Keratinocyte (primary cell): ENCODE data around the gene RSRC2. TPM values are rescaled to one million over a fixed set of nuclear protein-coding genes. Genes with fewer than 3 reads are reported as not detected.
"Not testable (repeated sequence)": the region's sequence is repeated elsewhere in the genome, so short reads cannot be mapped to it uniquely, and the experiment has no call there.

Experiments
- DNase-seq: peaks from one replicate; pipeline ENCODE4 v3.0.0-alpha.2; 2011; ENCODE audit warnings: low read depth, missing footprints, low spot score
- FAIRE-seq: peaks from 2 replicates; lab custom pipeline; 2011; peaks lifted over from hg19 to GRCh38; lab: Jason Lieb, UNC
- H2AFZ ChIP-seq: 2 replicates; pipeline ENCODE4 v1.6.0; 2012; ENCODE audit warnings: low read length, control low read depth, inconsistent platforms; ENCODE audit not compliant: control insufficient read depth
- H3K27ac ChIP-seq: 2 replicates; pipeline ENCODE4 v1.5.1; 2011; ENCODE audit warnings: low read length; ENCODE audit not compliant: control insufficient read depth, insufficient read depth
- H3K27me3 ChIP-seq: 3 replicates; pipeline ENCODE4 v1.6.0; 2011; ENCODE audit warnings: low read length; ENCODE audit not compliant: control insufficient read depth, insufficient read depth; ENCODE audit errors: extremely low read depth
- H3K36me3 ChIP-seq, 2 experiments: 2 replicates in 1 of 2; 3 replicates in 1 of 2; pipeline ENCODE4 v1.5.1; 2011; ENCODE audit warnings: low read length in 2 of 2, mild to moderate bottlenecking in 1 of 2; ENCODE audit not compliant: control insufficient read depth in 2 of 2, insufficient read depth in 2 of 2; ENCODE audit errors: extremely low read depth in 1 of 2
- H3K4me1 ChIP-seq: 3 replicates; pipeline ENCODE4 v1.5.1; 2011; ENCODE audit warnings: low read length; ENCODE audit not compliant: control insufficient read depth, insufficient read depth; ENCODE audit errors: extremely low read depth
- H3K4me2 ChIP-seq: 3 replicates; pipeline ENCODE4 v1.6.0; 2011; ENCODE audit warnings: low read depth, low read length; ENCODE audit not compliant: control insufficient read depth, insufficient read depth; ENCODE audit errors: extremely low read depth
- H3K4me3 ChIP-seq, 3 experiments: fragments of 200-600 bp in 1 of 3; sonication (generic) in 1 of 3; 2 replicates in 2 of 3; 3 replicates in 1 of 3; pipeline ENCODE4 v1.5.1; 2011 to 2016; ENCODE audit warnings: low read length in 3 of 3, mild to moderate bottlenecking in 3 of 3, control low read depth in 2 of 3, inconsistent platforms in 1 of 3, low read depth in 1 of 3, mixed read lengths in 1 of 3, mixed run types in 1 of 3, moderate library complexity in 1 of 3; ENCODE audit not compliant: control insufficient read depth in 2 of 3, insufficient read depth in 2 of 3; ENCODE audit errors: extremely low read depth in 1 of 3
- H3K79me2 ChIP-seq: 2 replicates; pipeline ENCODE4 v1.6.0; 2012; ENCODE audit warnings: low read length; ENCODE audit not compliant: control insufficient read depth, insufficient read depth
- H3K9ac ChIP-seq: 3 replicates; pipeline ENCODE4 v1.6.0; 2011; ENCODE audit warnings: low read length; ENCODE audit not compliant: control insufficient read depth, insufficient read depth; ENCODE audit errors: extremely low read depth
- H3K9me1 ChIP-seq: 3 replicates; pipeline ENCODE4 v1.6.0; 2011; ENCODE audit warnings: low read length; ENCODE audit not compliant: control insufficient read depth, insufficient read depth; ENCODE audit errors: extremely low read depth
- H3K9me3 ChIP-seq: 2 replicates; pipeline ENCODE4 v1.5.1; 2012; ENCODE audit warnings: low read depth, low read length; ENCODE audit not compliant: control insufficient read depth
- H4K20me1 ChIP-seq: 3 replicates; pipeline ENCODE4 v1.6.0; 2011; ENCODE audit warnings: low read length; ENCODE audit not compliant: control insufficient read depth, insufficient read depth; ENCODE audit errors: extremely low read depth
- EZH2 ChIP-seq: IDR thresholded peaks from one replicate; pipeline ENCODE4 v1.6.1; 2012; ENCODE audit warnings: inconsistent platforms, mild to moderate bottlenecking, low read length, moderate library complexity
- dilution Hi-C: fragments of 300-500 bp; cut with MboI; formaldehyde crosslinking; loops from one replicate; pipeline ENCODE4 v1.7.0; 2020; ENCODE audit warnings: low sequenced_read_pairs; ENCODE audit not compliant: extremely low pct_ligation_motif_present
- polyA minus RNA-seq, 3 experiments: library from RNA; depleted of rRNA, polyadenylated mRNA; stranded (reverse); fragments of >200 nt; gene quantifications; 1 replicate in 1 of 3; 2 replicates in 1 of 3; 3 replicates in 1 of 3; pipeline ENCODE4 v1.2.3, GENCODE V29; 2011
- polyA plus RNA-seq, 5 experiments: library from polyadenylated mRNA; depleted of rRNA in 3 of 5; stranded (reverse) in 3 of 5; stranded (forward) in 1 of 5; unstranded in 1 of 5; fragments of >200 nt; gene quantifications; 1 replicate in 1 of 5; 2 replicates in 3 of 5; 3 replicates in 1 of 5; pipeline versions ENCODE4 v1.2.1 to v1.2.3, GENCODE V29; 2011 to 2012; ENCODE audit warnings: missing spikeins in 2 of 5, low read depth in 1 of 5, low replicate concordance in 1 of 5
- TF ChIP-seq, protein P1 (sequence below), 3 experiments: IDR thresholded peaks in 1 of 3; conservative IDR thresholded peaks in 1 of 3; optimal IDR thresholded peaks in 1 of 3; 2 replicates in 2 of 3; 3 replicates in 1 of 3; pipeline versions ENCODE3 to v1.5.1; 2011; ENCODE audit warnings: low read length in 3 of 3, mild to moderate bottlenecking in 3 of 3, moderate library complexity in 2 of 3, control low read depth in 1 of 3, inconsistent platforms in 1 of 3; ENCODE audit not compliant: insufficient read depth in 2 of 3; ENCODE audit errors: extremely low read depth in 1 of 3

Gene RSRC2, protein sequence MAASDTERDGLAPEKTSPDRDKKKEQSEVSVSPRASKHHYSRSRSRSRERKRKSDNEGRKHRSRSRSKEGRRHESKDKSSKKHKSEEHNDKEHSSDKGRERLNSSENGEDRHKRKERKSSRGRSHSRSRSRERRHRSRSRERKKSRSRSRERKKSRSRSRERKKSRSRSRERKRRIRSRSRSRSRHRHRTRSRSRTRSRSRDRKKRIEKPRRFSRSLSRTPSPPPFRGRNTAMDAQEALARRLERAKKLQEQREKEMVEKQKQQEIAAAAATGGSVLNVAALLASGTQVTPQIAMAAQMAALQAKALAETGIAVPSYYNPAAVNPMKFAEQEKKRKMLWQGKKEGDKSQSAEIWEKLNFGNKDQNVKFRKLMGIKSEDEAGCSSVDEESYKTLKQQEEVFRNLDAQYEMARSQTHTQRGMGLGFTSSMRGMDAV
- 22.9 to 45.6 TPM (median 34.6 TPM) in 3 replicates for polyA plus RNA-seq
- polyA plus RNA-seq (2011; ENCODE audit: low read depth) = 347 TPM
- polyA plus RNA-seq (2011; cell fraction: cytosol; rRNA removed) = 18.2 and 19.4 TPM in 2 replicates
- 41.1 and 75.9 TPM in 2 replicates for polyA plus RNA-seq (2011; cell fraction: nucleus; rRNA removed)
- polyA plus RNA-seq (2012; ENCODE audit: low replicate concordance) = 35.2 and 64.0 TPM in 2 replicates
- polyA minus RNA-seq = 4.5 to 18.3 TPM (median 8.1 TPM) in 3 replicates
- 7.9 TPM for polyA minus RNA-seq (2011; cell fraction: cytosol; rRNA and poly(A)+ RNA removed)
- polyA minus RNA-seq (2011; cell fraction: nucleus; rRNA and poly(A)+ RNA removed) = 15.0 and 41.8 TPM in 2 replicates

DNA sequence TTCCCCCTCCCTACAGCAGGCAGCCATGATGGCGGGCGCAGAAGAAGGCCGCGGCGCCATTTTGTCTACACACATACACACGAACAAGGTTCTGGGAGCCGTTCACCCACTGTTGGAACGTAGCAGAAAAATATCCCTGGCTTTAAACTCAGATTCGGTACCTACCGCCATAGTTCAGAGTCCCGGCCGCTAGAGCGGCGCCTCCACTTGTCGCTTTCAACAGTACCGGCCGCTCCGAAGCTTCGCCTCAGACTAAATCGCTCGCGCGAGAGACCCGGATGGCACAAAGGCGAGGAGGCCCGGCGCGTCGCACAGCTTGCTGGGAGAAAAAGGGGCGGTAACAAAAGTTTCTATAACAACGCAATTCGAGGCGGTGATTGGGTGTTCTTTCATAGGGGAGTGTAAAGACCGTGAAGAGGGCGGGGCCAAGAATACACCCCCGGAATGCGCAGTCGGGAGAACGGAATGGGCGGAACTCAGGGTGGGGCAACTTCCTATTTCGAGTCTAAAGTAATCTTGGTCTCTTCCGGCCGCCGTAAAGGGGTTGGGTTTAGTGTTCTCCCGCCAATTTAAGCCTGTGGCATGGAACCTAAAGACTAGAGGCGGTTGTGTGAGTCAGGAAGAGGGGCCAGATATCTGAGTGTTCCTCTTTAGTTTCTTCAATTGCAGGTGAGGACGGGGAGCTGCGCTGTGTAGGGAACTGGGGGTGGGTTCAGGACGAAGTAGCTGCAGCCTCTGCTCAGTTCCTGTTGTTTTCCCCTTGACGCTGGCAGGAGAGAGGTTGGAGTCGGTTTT is at the start of gene RSRC2, which contains the start of gene KNTC1:
RSRC2 (minus strand) TSS at position 254 of the 795 bp plus-strand sequence; CDS start at position 171, 83 bp downstream.
KNTC1 (plus strand) TSS at position 567 of the 795 bp plus-strand sequence. CDS start 2,815 bp downstream, outside the sequence.
- peak; percentile 64 for FAIRE-seq
- H3K79me2 ChIP-seq = peaks cover 82% of the 10 kb centered on the region
- H3K27ac ChIP-seq = peak within 1 kb of the TSS; percentile 100
- peak; percentile 95 for DNase-seq
- H3K27me3 ChIP-seq = no peaks in the 10 kb centered on the region
- H3K4me2 ChIP-seq = peak within 1 kb of the TSS; percentile 88
- no peaks in the 10 kb centered on the region for H3K9me3 ChIP-seq
- H4K20me1 ChIP-seq = peaks cover 20% of the 10 kb centered on the region
- peak within 1 kb of the TSS; percentile 96 for H2AFZ ChIP-seq
- H3K9ac ChIP-seq = peak within 1 kb of the TSS; percentile 100
- dilution Hi-C loops = no loop called here
- no peaks in the 10 kb centered on the region for H3K9me1 ChIP-seq
- TF ChIP-seq, protein P1, sequence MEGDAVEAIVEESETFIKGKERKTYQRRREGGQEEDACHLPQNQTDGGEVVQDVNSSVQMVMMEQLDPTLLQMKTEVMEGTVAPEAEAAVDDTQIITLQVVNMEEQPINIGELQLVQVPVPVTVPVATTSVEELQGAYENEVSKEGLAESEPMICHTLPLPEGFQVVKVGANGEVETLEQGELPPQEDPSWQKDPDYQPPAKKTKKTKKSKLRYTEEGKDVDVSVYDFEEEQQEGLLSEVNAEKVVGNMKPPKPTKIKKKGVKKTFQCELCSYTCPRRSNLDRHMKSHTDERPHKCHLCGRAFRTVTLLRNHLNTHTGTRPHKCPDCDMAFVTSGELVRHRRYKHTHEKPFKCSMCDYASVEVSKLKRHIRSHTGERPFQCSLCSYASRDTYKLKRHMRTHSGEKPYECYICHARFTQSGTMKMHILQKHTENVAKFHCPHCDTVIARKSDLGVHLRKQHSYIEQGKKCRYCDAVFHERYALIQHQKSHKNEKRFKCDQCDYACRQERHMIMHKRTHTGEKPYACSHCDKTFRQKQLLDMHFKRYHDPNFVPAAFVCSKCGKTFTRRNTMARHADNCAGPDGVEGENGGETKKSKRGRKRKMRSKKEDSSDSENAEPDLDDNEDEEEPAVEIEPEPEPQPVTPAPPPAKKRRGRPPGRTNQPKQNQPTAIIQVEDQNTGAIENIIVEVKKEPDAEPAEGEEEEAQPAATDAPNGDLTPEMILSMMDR (optimal IDR thresholded peaks at IDR 0.05 in 1 of 3, IDR thresholded peaks at IDR 0.05 in 1 of 3, conservative IDR thresholded peaks at IDR 0.05 in 1 of 3; ENCODE audit: extremely low read depth in 1 of 3, insufficient read depth in 2 of 3, low read length in 3 of 3) = no peak
- no peak for TF ChIP-seq EZH2
- H3K4me3 ChIP-seq = peak within 1 kb of the TSS; percentile 55 to 97 (median 93)
- H3K36me3 ChIP-seq = peaks cover 2 to 13% of the 10 kb centered on the region in 2 experiments
- peaks cover 20% of the 10 kb centered on the region for H3K4me1 ChIP-seq

DNA sequence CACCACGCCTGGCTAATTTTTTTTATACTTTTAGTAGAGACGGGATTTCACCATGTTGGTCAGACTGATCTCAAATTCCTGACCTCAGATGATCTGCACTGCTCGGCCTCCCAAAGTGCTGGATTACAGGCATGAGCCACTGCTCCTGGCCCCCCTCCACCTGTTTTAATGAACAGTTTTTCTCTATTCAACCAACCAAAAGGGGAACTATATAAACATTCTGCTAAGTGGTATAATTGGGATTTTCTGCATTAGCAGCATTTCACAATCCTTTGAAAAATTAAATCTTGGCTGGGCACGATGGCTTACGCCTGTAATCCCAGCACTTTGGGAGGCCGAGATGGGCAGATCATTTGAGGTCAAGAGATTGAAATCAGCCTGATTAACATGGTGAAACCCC is 45.1 kb upstream of the RSRC2 start:
- DNase-seq = no peak
- Histone ChIP-seq H3K36me3 (peaks cover under 1 to 12% of the 10 kb centered on the region in 2 experiments), H4K20me1 (no peaks in the 10 kb centered on the region), H3K9me3 (no peaks in the 10 kb centered on the region), H3K4me3 (no peak overlapping the region), H3K27me3 (no peaks in the 10 kb centered on the region), H3K4me2 (no peak overlapping the region), H3K9ac (no peak overlapping the region), H3K4me1 (no peaks in the 10 kb centered on the region), H3K27ac (no peak overlapping the region), H2AFZ (no peak overlapping the region), H3K79me2 (no peaks in the 10 kb centered on the region), H3K9me1 (no peaks in the 10 kb centered on the region)
- TF ChIP-seq EZH2 = no peak
- TF ChIP-seq, protein P1 (optimal IDR thresholded peaks at IDR 0.05 in 1 of 3, IDR thresholded peaks at IDR 0.05 in 1 of 3, conservative IDR thresholded peaks at IDR 0.05 in 1 of 3; ENCODE audit: extremely low read depth in 1 of 3, insufficient read depth in 2 of 3, low read length in 3 of 3) = no peak
- dilution Hi-C loops = no loop called here
- no peak for FAIRE-seq

DNA sequence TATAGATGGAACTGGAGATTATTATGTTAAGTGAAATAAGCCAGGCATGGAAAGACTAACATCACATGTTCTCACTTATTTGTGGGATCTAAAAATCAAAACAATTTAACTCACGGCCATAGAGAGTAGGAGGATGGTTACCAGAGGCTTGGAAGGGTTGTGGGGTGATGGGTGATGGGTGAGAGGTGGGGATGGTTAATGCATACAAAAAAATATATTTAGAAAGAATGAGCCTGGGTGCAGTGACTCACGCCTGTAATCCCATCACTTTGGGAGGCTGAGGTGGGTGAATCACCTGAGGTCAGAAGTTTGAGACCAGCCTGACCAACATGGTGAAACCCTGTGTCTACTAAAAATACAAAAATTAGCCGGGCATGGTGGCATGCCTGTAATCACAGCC is 43.3 kb upstream of the RSRC2 start:
- H3K9me1 ChIP-seq, H3K27me3 ChIP-seq, DNase-seq, H3K79me2 ChIP-seq, H3K4me3 ChIP-seq, dilution Hi-C loops, H3K9ac ChIP-seq, FAIRE-seq, H3K27ac ChIP-seq, H2AFZ ChIP-seq, H3K4me2 ChIP-seq, H3K4me1 ChIP-seq, H4K20me1 ChIP-seq, H3K9me3 ChIP-seq: not testable (repeated sequence)
- H3K36me3 ChIP-seq = peaks cover 0 to 12% of the 10 kb centered on the region in 2 experiments
